Cardiac fibroblast (primary cell): ENCODE data around the gene ZNF467.

Experiments
- DNase-seq, 2 donors: peaks; one replicate each; pipeline versions ENCODE4 v3.0.0 to v3.0.0-alpha.2; 2010; ENCODE audit warnings: low read depth in 2 of 2
- H3K4me3 ChIP-seq, 2 donors: replicated peaks in 1 of 2; 1 replicate in 1 of 2; 2 replicates in 1 of 2; pipeline ENCODE4 v1.5.1; 2011; ENCODE audit warnings: low read depth in 2 of 2, low read length in 2 of 2, mild to moderate bottlenecking in 2 of 2, moderate library complexity in 1 of 2
- CTCF ChIP-seq: IDR thresholded peaks from one replicate; pipeline ENCODE4 v1.5.1; 2011; ENCODE audit warnings: low read depth, mild to moderate bottlenecking, low read length, inconsistent platforms

Gene ZNF467

GRCh38 chr7:149778696-149779501, 5.5 kb upstream of the ZNF467 start:
- H3K4me3 ChIP-seq, result no peak overlapping the region
- TF ChIP-seq CTCF, result no peak
- DNase-seq, result no peak

- no peak for DNase-seq
- H3K4me3 ChIP-seq, result no peak overlapping the region
- no peak for TF ChIP-seq CTCF
These were observed 4.9 kb upstream of the ZNF467 start for GRCh38 chr7:149778327-149778637.

GRCh38 chr7:149777551-149778326, 4.4 kb upstream of the ZNF467 start:
- no peak overlapping the region for H3K4me3 ChIP-seq
- DNase-seq, result no peak
- TF ChIP-seq CTCF, result no peak

- no peak for TF ChIP-seq CTCF
- DNase-seq, result no peak
- no peak overlapping the region for H3K4me3 ChIP-seq
These were observed 3.5 kb upstream of the ZNF467 start for GRCh38 chr7:149776848-149777407.

- no peak for TF ChIP-seq CTCF
- no peak overlapping the region for H3K4me3 ChIP-seq
- peak; percentile 49 to 70 for DNase-seq
These were observed 2.9 kb upstream of the ZNF467 start for GRCh38 chr7:149776289-149776688.

- no peak for TF ChIP-seq CTCF
- H3K4me3 ChIP-seq, result no peak overlapping the region
- no peak for DNase-seq
These were observed 1.8 kb upstream of the ZNF467 start for GRCh38 chr7:149775176-149775556.
